MCF 10A (cell line): Measurements from ENCODE around the gene USP28. TPM values are rescaled to one million over a fixed set of nuclear protein-coding genes. Genes with fewer than 3 reads are reported as not detected.

Experiments used
- BruUV-seq: library from RNA; stranded (reverse); fragments of 400-500 nt; replicated peaks from 2 replicates; lab custom pipeline; 2021; lab: Mats Ljungman, UMichigan
- CTCF ChIA-PET: fragments of 300-600 bp; sonication (Branson Sonifier 250); formaldehyde crosslinking; extraction: SDS; loops from one replicate; lab custom pipeline; 2021; ENCODE audit warnings: antibody characterized with exemption, inconsistent platforms; lab: Yijun Ruan, JAX
- POLR2A ChIA-PET: fragments of 300-600, 350-650 bp; sonication (Branson Sonifier 250); formaldehyde crosslinking; extraction: SDS; loops from one replicate; lab custom pipeline; 2020; ENCODE audit warnings: antibody characterized with exemption, inconsistent platforms; lab: Yijun Ruan, JAX
- DNase-seq: peaks from one replicate; pipeline ENCODE4 v3.0.0-alpha.2; 2018; ENCODE audit not compliant: unreplicated experiment
- H3K27ac Mint-ChIP-seq: one replicate; pipeline ENCODE4 v1.8.0; 2022; ENCODE audit warnings: mild to moderate bottlenecking, low read depth, mixed read lengths; ENCODE audit not compliant: unreplicated experiment
- H3K27me3 Mint-ChIP-seq: one replicate; pipeline ENCODE4 v1.8.0; 2022; ENCODE audit warnings: mixed read lengths; ENCODE audit not compliant: insufficient read depth, unreplicated experiment
- H3K36me3 Mint-ChIP-seq: one replicate; pipeline ENCODE4 v1.8.0; 2022; ENCODE audit warnings: mild to moderate bottlenecking, moderate library complexity, mixed read lengths; ENCODE audit not compliant: insufficient read depth, unreplicated experiment
- H3K4me1 Mint-ChIP-seq: one replicate; pipeline ENCODE4 v1.8.0; 2022; ENCODE audit warnings: mixed read lengths; ENCODE audit not compliant: insufficient read depth, unreplicated experiment
- H3K4me3 Mint-ChIP-seq: one replicate; pipeline ENCODE4 v1.8.0; 2022; ENCODE audit warnings: mild to moderate bottlenecking, moderate library complexity, mixed read lengths; ENCODE audit not compliant: unreplicated experiment
- H3K9me3 Mint-ChIP-seq: one replicate; pipeline ENCODE4 v1.8.0; 2022; ENCODE audit warnings: mixed read lengths; ENCODE audit not compliant: unreplicated experiment
- CTCF ChIP-seq: fragments of 200-600 bp; IDR thresholded peaks from one replicate; pipeline ENCODE4 v1.8.0; 2022; ENCODE audit warnings: antibody characterized with exemption, mild to moderate bottlenecking; ENCODE audit not compliant: unreplicated experiment
- intact Hi-C: fragments of 100-400 bp; cut with micrococcal nuclease; formaldehyde crosslinking; loops from 2 replicates; pipeline ENCODE4 v1.14.1; 2022
- total RNA-seq: library from RNA; stranded (reverse); gene quantifications from 2 replicates; pipeline ENCODE4 v1.2.3, GENCODE V29; 2022

USP28 gene
- total RNA-seq, 1 experiment from 2014 or later = 17.2 TPM

- Mint-ChIP-seq H3K4me1 (no peaks in the 10 kb centered on the region), H3K4me3 (no peak overlapping the region), H3K9me3 (no peaks in the 10 kb centered on the region), H3K36me3 (peaks cover 23% of the 10 kb centered on the region), H3K27me3 (no peaks in the 10 kb centered on the region), H3K27ac (no peak overlapping the region)
- DNase-seq = no peak
- no peak for TF ChIP-seq CTCF
- BruUV-seq = no TSS peak
- ChIA-PET CTCF (interaction anchor here (1.7 kb wide), 1 partner anchor 46 kb away, joined by 6 read pairs; no protein-coding TSS in a partner anchor), POLR2A (no interaction called here)
- intact Hi-C loops = no loop called here
These were observed 25.7 kb downstream of the USP28 start for GRCh38 chr11:113849713-113850112.

GRCh38 chr11:113847580-113847979 lies 27.8 kb downstream of the USP28 start:
- Mint-ChIP-seq H3K27ac (no peak overlapping the region), H3K4me1 (no peaks in the 10 kb centered on the region), H3K4me3 (no peak overlapping the region), H3K27me3 (no peaks in the 10 kb centered on the region), H3K9me3 (no peaks in the 10 kb centered on the region), H3K36me3 (peaks cover 32% of the 10 kb centered on the region)
- intact Hi-C loops = no loop called here
- BruUV-seq = no TSS peak
- no peak for DNase-seq
- ChIA-PET POLR2A (interaction anchor here (1.0 kb wide), 1 partner anchor 12 kb away, joined by 3 read pairs; no protein-coding TSS in a partner anchor), CTCF (interaction anchor here (1.3 kb wide), 1 partner anchor 15 kb away, joined by 3 read pairs; no protein-coding TSS in a partner anchor)
- no peak for TF ChIP-seq CTCF

- Mint-ChIP-seq H3K4me1 (no peaks in the 10 kb centered on the region), H3K27me3 (no peaks in the 10 kb centered on the region), H3K9me3 (no peaks in the 10 kb centered on the region), H3K4me3 (no peak overlapping the region), H3K36me3 (peaks cover 34% of the 10 kb centered on the region), H3K27ac (no peak overlapping the region)
- DNase-seq = no peak
- CTCF ChIA-PET = interaction anchor here (1.3 kb wide), 1 partner anchor 15 kb away, joined by 3 read pairs; no protein-coding TSS in a partner anchor
- intact Hi-C loops = no loop called here
- POLR2A ChIA-PET = no interaction called here
- no TSS peak for BruUV-seq
- no peak for TF ChIP-seq CTCF
These were observed 28.3 kb downstream of the USP28 start for GRCh38 chr11:113847111-113847510.

- ChIA-PET POLR2A (no interaction called here), CTCF (no interaction called here)
- H3K4me1 Mint-ChIP-seq = no peaks in the 10 kb centered on the region
- intact Hi-C loops = no loop called here
- BruUV-seq = no TSS peak
- TF ChIP-seq CTCF = no peak
- peaks cover 17% of the 10 kb centered on the region for H3K36me3 Mint-ChIP-seq
- no peak overlapping the region for H3K4me3 Mint-ChIP-seq
- H3K27ac Mint-ChIP-seq = no peak overlapping the region
- H3K27me3 Mint-ChIP-seq = no peaks in the 10 kb centered on the region
- no peaks in the 10 kb centered on the region for H3K9me3 Mint-ChIP-seq
- DNase-seq = no peak
These were observed 33.7 kb downstream of the USP28 start for GRCh38 chr11:113841691-113842090.
